ENCODE results near the gene AKAP12. TPM values are rescaled to one million over a fixed set of nuclear protein-coding genes. Genes with fewer than 3 reads are reported as not detected.

AKAP12 gene
- total RNA-seq, 1 donor from 2014 or later: 5.0 TPM

- Histone ChIP-seq H3K27me3 (ENCODE audit: control insufficient read depth, insufficient read depth, low read length) (no peaks in the 10 kb centered on the region), H3K4me3 (ENCODE audit: low read depth, low read length) (no peak overlapping the region), H3K36me3 (ENCODE audit: control insufficient read depth, insufficient read depth, low read length) (no peaks in the 10 kb centered on the region)
- no peak for FAIRE-seq
- TF ChIP-seq, protein P1, sequence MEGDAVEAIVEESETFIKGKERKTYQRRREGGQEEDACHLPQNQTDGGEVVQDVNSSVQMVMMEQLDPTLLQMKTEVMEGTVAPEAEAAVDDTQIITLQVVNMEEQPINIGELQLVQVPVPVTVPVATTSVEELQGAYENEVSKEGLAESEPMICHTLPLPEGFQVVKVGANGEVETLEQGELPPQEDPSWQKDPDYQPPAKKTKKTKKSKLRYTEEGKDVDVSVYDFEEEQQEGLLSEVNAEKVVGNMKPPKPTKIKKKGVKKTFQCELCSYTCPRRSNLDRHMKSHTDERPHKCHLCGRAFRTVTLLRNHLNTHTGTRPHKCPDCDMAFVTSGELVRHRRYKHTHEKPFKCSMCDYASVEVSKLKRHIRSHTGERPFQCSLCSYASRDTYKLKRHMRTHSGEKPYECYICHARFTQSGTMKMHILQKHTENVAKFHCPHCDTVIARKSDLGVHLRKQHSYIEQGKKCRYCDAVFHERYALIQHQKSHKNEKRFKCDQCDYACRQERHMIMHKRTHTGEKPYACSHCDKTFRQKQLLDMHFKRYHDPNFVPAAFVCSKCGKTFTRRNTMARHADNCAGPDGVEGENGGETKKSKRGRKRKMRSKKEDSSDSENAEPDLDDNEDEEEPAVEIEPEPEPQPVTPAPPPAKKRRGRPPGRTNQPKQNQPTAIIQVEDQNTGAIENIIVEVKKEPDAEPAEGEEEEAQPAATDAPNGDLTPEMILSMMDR (IDR thresholded peaks at IDR 0.05; ENCODE audit: insufficient read depth, low read length, severe bottlenecking): no peak
- DNase-seq (ENCODE audit: low read depth): no peak
Observed at GRCh38 chr6:151275566-151275965, 35.8 kb downstream of the AKAP12 start.

- DNase-seq (ENCODE audit: low read depth): peak; percentile 83
- Histone ChIP-seq H3K36me3 (ENCODE audit: control insufficient read depth, insufficient read depth, low read length) (no peaks in the 10 kb centered on the region), H3K27me3 (ENCODE audit: control insufficient read depth, insufficient read depth, low read length) (no peaks in the 10 kb centered on the region), H3K4me3 (ENCODE audit: low read depth, low read length) (no peak overlapping the region)
- FAIRE-seq: no peak
- TF ChIP-seq, protein P1 (IDR thresholded peaks at IDR 0.05; ENCODE audit: insufficient read depth, low read length, severe bottlenecking): peak; percentile 17
Observed at GRCh38 chr6:151276112-151276740, 36.5 kb downstream of the AKAP12 start.

GRCh38 chr6:151279891-151280290, 40.1 kb downstream of the AKAP12 start:
- TF ChIP-seq, protein P1 (IDR thresholded peaks at IDR 0.05; ENCODE audit: insufficient read depth, low read length, severe bottlenecking): no peak
- DNase-seq (ENCODE audit: low read depth): no peak

GRCh38 chr6:151280859-151281258, 41.1 kb downstream of the AKAP12 start:
- no peaks in the 10 kb centered on the region for H3K27me3 ChIP-seq (ENCODE audit: control insufficient read depth, insufficient read depth, low read length)
- FAIRE-seq: no peak
- DNase-seq (ENCODE audit: low read depth): no peak
- no peaks in the 10 kb centered on the region for H3K36me3 ChIP-seq (ENCODE audit: control insufficient read depth, insufficient read depth, low read length)
- no peak overlapping the region for H3K4me3 ChIP-seq (ENCODE audit: low read depth, low read length)
- TF ChIP-seq, protein P1 (IDR thresholded peaks at IDR 0.05; ENCODE audit: insufficient read depth, low read length, severe bottlenecking): no peak

More at GRCh38 chr6:151279891-151280290, 40.1 kb downstream of the AKAP12 start:
- FAIRE-seq: no peak
- Histone ChIP-seq H3K36me3 (ENCODE audit: control insufficient read depth, insufficient read depth, low read length) (no peaks in the 10 kb centered on the region), H3K27me3 (ENCODE audit: control insufficient read depth, insufficient read depth, low read length) (no peaks in the 10 kb centered on the region), H3K4me3 (ENCODE audit: low read depth, low read length) (no peak overlapping the region)

- DNase-seq (ENCODE audit: low read depth) (peak; percentile 95), FAIRE-seq (peak; percentile 64)
- Histone ChIP-seq H3K4me3 (ENCODE audit: low read depth, low read length) (no peak overlapping the region), H3K27me3 (ENCODE audit: control insufficient read depth, insufficient read depth, low read length) (no peaks in the 10 kb centered on the region), H3K36me3 (ENCODE audit: control insufficient read depth, insufficient read depth, low read length) (no peaks in the 10 kb centered on the region)
- TF ChIP-seq, protein P1 (IDR thresholded peaks at IDR 0.05; ENCODE audit: insufficient read depth, low read length, severe bottlenecking): no peak
Observed at GRCh38 chr6:151284012-151284411, 44.2 kb downstream of the AKAP12 start.

DNA sequence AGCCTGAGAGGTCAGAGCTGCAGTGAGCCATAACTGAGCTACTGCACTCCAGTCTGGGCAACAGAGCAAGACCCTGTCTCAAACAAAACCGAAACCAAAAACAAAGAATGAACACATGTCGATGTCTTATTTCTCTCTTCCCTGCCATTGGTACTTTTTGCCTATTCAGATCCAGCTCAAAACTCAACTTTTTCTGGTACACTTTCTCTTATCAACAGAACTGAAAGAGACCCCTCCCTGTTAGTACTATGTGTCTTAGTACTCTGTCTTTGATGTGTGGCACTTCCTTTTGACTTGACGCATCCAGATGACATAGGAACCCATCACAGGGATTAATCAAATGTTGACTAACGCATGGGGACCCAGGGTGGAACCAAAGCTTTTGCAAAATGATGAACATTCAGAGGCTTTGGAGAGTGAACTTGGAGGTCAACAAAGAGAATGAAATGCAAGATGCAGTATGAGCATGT, 44.8 kb downstream of the AKAP12 start:
- H3K4me3 ChIP-seq (ENCODE audit: low read depth, low read length): no peak overlapping the region
- FAIRE-seq: no peak
- no peaks in the 10 kb centered on the region for H3K36me3 ChIP-seq (ENCODE audit: control insufficient read depth, insufficient read depth, low read length)
- H3K27me3 ChIP-seq (ENCODE audit: control insufficient read depth, insufficient read depth, low read length): no peaks in the 10 kb centered on the region
- TF ChIP-seq, protein P1 (IDR thresholded peaks at IDR 0.05; ENCODE audit: insufficient read depth, low read length, severe bottlenecking): no peak
- DNase-seq (ENCODE audit: low read depth): no peak
